Measurements from ENCODE around the gene AIM2. TPM values are rescaled to one million over a fixed set of nuclear protein-coding genes. Genes with fewer than 3 reads are reported as not detected.

AIM2 gene
- polyA plus RNA-seq, 1 donor (not counting 4 experiments of a cell fraction or from before 2014, with no cell fraction given) = 0.33 TPM

- dilution Hi-C loops (cut with MboI; ENCODE audit: extremely low pct_ligation_motif_present, low sequenced_read_pairs) = no loop called here
- H3K27ac ChIP-seq (ENCODE audit: control insufficient read depth, insufficient read depth, low read length) = no peak overlapping the region
- no peaks in the 10 kb centered on the region for H3K9me3 ChIP-seq (ENCODE audit: control insufficient read depth, low read depth, low read length)
- no peaks in the 10 kb centered on the region for H3K36me3 ChIP-seq (ENCODE audit: control insufficient read depth in 2 of 2, extremely low read depth in 1 of 2, insufficient read depth in 2 of 2, low read length in 2 of 2)
- TF ChIP-seq EZH2 (IDR thresholded peaks at IDR 0.05; ENCODE audit: low read length) = no peak
- no peak overlapping the region for H3K9ac ChIP-seq (ENCODE audit: control insufficient read depth, extremely low read depth, insufficient read depth, low read length)
- H3K4me1 ChIP-seq (ENCODE audit: control insufficient read depth, extremely low read depth, insufficient read depth, low read length) = no peaks in the 10 kb centered on the region
- H3K4me3 ChIP-seq (ENCODE audit: control insufficient read depth in 2 of 3, extremely low read depth in 1 of 3, insufficient read depth in 2 of 3, low read depth in 1 of 3, low read length in 3 of 3) = no peak overlapping the region
- DNase-seq (ENCODE audit: low read depth, low spot score) = no peak
- no peak overlapping the region for H3K4me2 ChIP-seq (ENCODE audit: control insufficient read depth, extremely low read depth, insufficient read depth, low read depth, low read length)
- FAIRE-seq = peak; percentile 68
- H3K79me2 ChIP-seq (ENCODE audit: control insufficient read depth, insufficient read depth, low read length) = no peaks in the 10 kb centered on the region
- no peaks in the 10 kb centered on the region for H3K9me1 ChIP-seq (ENCODE audit: control insufficient read depth, extremely low read depth, insufficient read depth, low read length)
- no peaks in the 10 kb centered on the region for H3K27me3 ChIP-seq (ENCODE audit: control insufficient read depth, extremely low read depth, insufficient read depth, low read length)
- no peaks in the 10 kb centered on the region for H4K20me1 ChIP-seq (ENCODE audit: control insufficient read depth, extremely low read depth, insufficient read depth, low read length)
- H2AFZ ChIP-seq (ENCODE audit: control insufficient read depth, low read length) = no peak overlapping the region
Measured at GRCh38 chr1:159122005-159122621, 45.5 kb upstream of the AIM2 start.

GRCh38 chr1:159121526-159121925, 45.0 kb upstream of the AIM2 start:
- Histone ChIP-seq H4K20me1 (ENCODE audit: control insufficient read depth, extremely low read depth, insufficient read depth, low read length) (no peaks in the 10 kb centered on the region), H3K4me3 (ENCODE audit: control insufficient read depth in 2 of 3, extremely low read depth in 1 of 3, insufficient read depth in 2 of 3, low read depth in 1 of 3, low read length in 3 of 3) (no peak overlapping the region), H3K36me3 (ENCODE audit: control insufficient read depth in 2 of 2, extremely low read depth in 1 of 2, insufficient read depth in 2 of 2, low read length in 2 of 2) (no peaks in the 10 kb centered on the region), H3K27me3 (ENCODE audit: control insufficient read depth, extremely low read depth, insufficient read depth, low read length) (no peaks in the 10 kb centered on the region), H3K27ac (ENCODE audit: control insufficient read depth, insufficient read depth, low read length) (no peak overlapping the region), H3K9me3 (ENCODE audit: control insufficient read depth, low read depth, low read length) (no peaks in the 10 kb centered on the region), H3K79me2 (ENCODE audit: control insufficient read depth, insufficient read depth, low read length) (no peaks in the 10 kb centered on the region), H2AFZ (ENCODE audit: control insufficient read depth, low read length) (no peak overlapping the region), H3K4me1 (ENCODE audit: control insufficient read depth, extremely low read depth, insufficient read depth, low read length) (no peaks in the 10 kb centered on the region), H3K9ac (ENCODE audit: control insufficient read depth, extremely low read depth, insufficient read depth, low read length) (no peak overlapping the region), H3K4me2 (ENCODE audit: control insufficient read depth, extremely low read depth, insufficient read depth, low read depth, low read length) (no peak overlapping the region), H3K9me1 (ENCODE audit: control insufficient read depth, extremely low read depth, insufficient read depth, low read length) (no peaks in the 10 kb centered on the region)
- dilution Hi-C loops (cut with MboI; ENCODE audit: extremely low pct_ligation_motif_present, low sequenced_read_pairs) = no loop called here
- DNase-seq (ENCODE audit: low read depth, low spot score) (no peak), FAIRE-seq (no peak)
- TF ChIP-seq EZH2 (IDR thresholded peaks at IDR 0.05; ENCODE audit: low read length) = no peak
- TF ChIP-seq CTCF (optimal IDR thresholded peaks at IDR 0.05 in 1 of 3, IDR thresholded peaks at IDR 0.05 in 1 of 3, conservative IDR thresholded peaks at IDR 0.05 in 1 of 3; ENCODE audit: extremely low read depth in 1 of 3, insufficient read depth in 2 of 3, low read length in 3 of 3) = no peak

GRCh38 chr1:159120317-159120716, 43.8 kb upstream of the AIM2 start:
- Histone ChIP-seq H3K27me3 (ENCODE audit: control insufficient read depth, extremely low read depth, insufficient read depth, low read length) (no peaks in the 10 kb centered on the region), H3K4me3 (ENCODE audit: control insufficient read depth in 2 of 3, extremely low read depth in 1 of 3, insufficient read depth in 2 of 3, low read depth in 1 of 3, low read length in 3 of 3) (no peak overlapping the region), H3K9me1 (ENCODE audit: control insufficient read depth, extremely low read depth, insufficient read depth, low read length) (no peaks in the 10 kb centered on the region), H4K20me1 (ENCODE audit: control insufficient read depth, extremely low read depth, insufficient read depth, low read length) (no peaks in the 10 kb centered on the region), H3K36me3 (ENCODE audit: control insufficient read depth in 2 of 2, extremely low read depth in 1 of 2, insufficient read depth in 2 of 2, low read length in 2 of 2) (no peaks in the 10 kb centered on the region), H3K79me2 (ENCODE audit: control insufficient read depth, insufficient read depth, low read length) (no peaks in the 10 kb centered on the region), H3K9ac (ENCODE audit: control insufficient read depth, extremely low read depth, insufficient read depth, low read length) (no peak overlapping the region), H3K4me1 (ENCODE audit: control insufficient read depth, extremely low read depth, insufficient read depth, low read length) (no peaks in the 10 kb centered on the region), H3K4me2 (ENCODE audit: control insufficient read depth, extremely low read depth, insufficient read depth, low read depth, low read length) (no peak overlapping the region), H3K27ac (ENCODE audit: control insufficient read depth, insufficient read depth, low read length) (no peak overlapping the region), H2AFZ (ENCODE audit: control insufficient read depth, low read length) (no peak overlapping the region), H3K9me3 (ENCODE audit: control insufficient read depth, low read depth, low read length) (no peaks in the 10 kb centered on the region)
- dilution Hi-C loops (cut with MboI; ENCODE audit: extremely low pct_ligation_motif_present, low sequenced_read_pairs) = no loop called here
- no peak for FAIRE-seq
- DNase-seq (ENCODE audit: low read depth, low spot score) = no peak
- TF ChIP-seq CTCF (optimal IDR thresholded peaks at IDR 0.05 in 1 of 3, IDR thresholded peaks at IDR 0.05 in 1 of 3, conservative IDR thresholded peaks at IDR 0.05 in 1 of 3; ENCODE audit: extremely low read depth in 1 of 3, insufficient read depth in 2 of 3, low read length in 3 of 3) = no peak
- TF ChIP-seq EZH2 (IDR thresholded peaks at IDR 0.05; ENCODE audit: low read length) = no peak
